Measurements from ENCODE around the gene FGFRL1. TPM values are rescaled to one million over a fixed set of nuclear protein-coding genes. Genes with fewer than 3 reads are reported as not detected.

The FGFRL1 gene
- total and polyA plus RNA-seq, 2 of the 13 experiments (the other 11 are each of a cell fraction or from before 2014, with no cell fraction given): 19.1 to 30.6 TPM

GRCh38 chr4:1014291-1015167 lies 3.1 kb downstream of the FGFRL1 start (continued):
- peak; percentile 51; the same call in 1 of the 2 replicates for TF ChIP-seq ARID4A (CRISPR knock-in tag; IDR thresholded peaks at IDR 0.05; ENCODE audit: borderline replicate concordance)
- TF ChIP-seq, protein P1, sequence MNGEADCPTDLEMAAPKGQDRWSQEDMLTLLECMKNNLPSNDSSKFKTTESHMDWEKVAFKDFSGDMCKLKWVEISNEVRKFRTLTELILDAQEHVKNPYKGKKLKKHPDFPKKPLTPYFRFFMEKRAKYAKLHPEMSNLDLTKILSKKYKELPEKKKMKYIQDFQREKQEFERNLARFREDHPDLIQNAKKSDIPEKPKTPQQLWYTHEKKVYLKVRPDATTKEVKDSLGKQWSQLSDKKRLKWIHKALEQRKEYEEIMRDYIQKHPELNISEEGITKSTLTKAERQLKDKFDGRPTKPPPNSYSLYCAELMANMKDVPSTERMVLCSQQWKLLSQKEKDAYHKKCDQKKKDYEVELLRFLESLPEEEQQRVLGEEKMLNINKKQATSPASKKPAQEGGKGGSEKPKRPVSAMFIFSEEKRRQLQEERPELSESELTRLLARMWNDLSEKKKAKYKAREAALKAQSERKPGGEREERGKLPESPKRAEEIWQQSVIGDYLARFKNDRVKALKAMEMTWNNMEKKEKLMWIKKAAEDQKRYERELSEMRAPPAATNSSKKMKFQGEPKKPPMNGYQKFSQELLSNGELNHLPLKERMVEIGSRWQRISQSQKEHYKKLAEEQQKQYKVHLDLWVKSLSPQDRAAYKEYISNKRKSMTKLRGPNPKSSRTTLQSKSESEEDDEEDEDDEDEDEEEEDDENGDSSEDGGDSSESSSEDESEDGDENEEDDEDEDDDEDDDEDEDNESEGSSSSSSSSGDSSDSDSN (CRISPR knock-in tag; IDR thresholded peaks at IDR 0.05): peak; percentile 59; the same call in 1 of the 2 replicates
- TF ChIP-seq ZNF136 (CRISPR knock-in tag; IDR thresholded peaks at IDR 0.05; ENCODE audit: low read depth): 0 out of 2 replicates have a peak, but pooled peaks have one; percentile 54
- 0 out of 2 replicates have a peak, but pooled peaks have one; percentile 64 for TF ChIP-seq ZNF510 (CRISPR knock-in tag; IDR thresholded peaks at IDR 0.05; ENCODE audit: low read depth)
- 0 out of 2 replicates have a peak, but pooled peaks have one; percentile 17 for TF ChIP-seq KAT8 (CRISPR knock-in tag; IDR thresholded peaks at IDR 0.05)
- TF ChIP-seq ZBTB34 (CRISPR knock-in tag; IDR thresholded peaks at IDR 0.05): peak; percentile 41; the same call in 1 of the 2 replicates
- peak; percentile 48 for TF ChIP-seq NR2F6 (IDR thresholded peaks at IDR 0.05)
- TF ChIP-seq NR2F6 (CRISPR knock-in tag; IDR thresholded peaks at IDR 0.05): peak; percentile 27; the same call in 1 of the 2 replicates
- peak; percentile 41; the same call in 1 of the 2 replicates for TF ChIP-seq NR2C2 (CRISPR knock-in tag; IDR thresholded peaks at IDR 0.05; ENCODE audit: borderline replicate concordance)
- TF ChIP-seq, protein P2, sequence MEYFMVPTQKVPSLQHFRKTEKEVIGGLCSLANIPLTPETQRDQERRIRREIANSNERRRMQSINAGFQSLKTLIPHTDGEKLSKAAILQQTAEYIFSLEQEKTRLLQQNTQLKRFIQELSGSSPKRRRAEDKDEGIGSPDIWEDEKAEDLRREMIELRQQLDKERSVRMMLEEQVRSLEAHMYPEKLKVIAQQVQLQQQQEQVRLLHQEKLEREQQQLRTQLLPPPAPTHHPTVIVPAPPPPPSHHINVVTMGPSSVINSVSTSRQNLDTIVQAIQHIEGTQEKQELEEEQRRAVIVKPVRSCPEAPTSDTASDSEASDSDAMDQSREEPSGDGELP (IDR thresholded peaks at IDR 0.05; ENCODE audit: borderline replicate concordance, low read depth): peak; percentile 50; the same call in 1 of the 2 replicates
- TF ChIP-seq ZNF296 (CRISPR knock-in tag; conservative IDR thresholded peaks at IDR 0.05): peak; percentile 92; the same call in 1 of the 2 replicates
- TF ChIP-seq SALL1 (CRISPR knock-in tag; IDR thresholded peaks at IDR 0.05): peak; percentile 19; the same call in 1 of the 2 replicates
- peak; percentile 65; the same call in 1 of the 2 replicates for TF ChIP-seq ZBTB7A (CRISPR knock-in tag; IDR thresholded peaks at IDR 0.05)
- TF ChIP-seq ZNF546 (CRISPR knock-in tag; conservative IDR thresholded peaks at IDR 0.05): 0 out of 2 replicates have a peak, but pooled peaks have one; percentile 69
- 0 out of 2 replicates have a peak, but pooled peaks have one; percentile 28 for TF ChIP-seq POLR2AphosphoS5 (IDR thresholded peaks at IDR 0.05; ENCODE audit: low read depth, low read length)
- TF ChIP-seq HMG20B (CRISPR knock-in tag; conservative IDR thresholded peaks at IDR 0.05): 0 out of 2 replicates have a peak, but pooled peaks have one; percentile 20
- peak; percentile 76 for TF ChIP-seq U2AF1 (optimal IDR thresholded peaks at IDR 0.05; ENCODE audit: low read depth, low read length)
- no peak for TF ChIP-seq KLF12 (CRISPR knock-in tag; IDR thresholded peaks at IDR 0.05; ENCODE audit: borderline replicate concordance)

All from HepG2 (cell line).